GM12801 (cell line): Measurements from ENCODE around the gene ABCA7.

ENCODE experiments used
- CTCF ChIP-seq: IDR thresholded peaks from one replicate; pipeline ENCODE4 v1.5.1; 2011; ENCODE audit warnings: control low read depth; ENCODE audit not compliant: insufficient read length; ENCODE audit errors: extremely low read depth

ABCA7 gene

GRCh38 chr19:1050989-1051788, 11.3 kb downstream of the ABCA7 start:
- TF ChIP-seq CTCF: no peak

- TF ChIP-seq CTCF: no peak
These were observed 11.9 kb downstream of the ABCA7 start for GRCh38 chr19:1051791-1052190.

- TF ChIP-seq CTCF: no peak
These were observed 12.6 kb downstream of the ABCA7 start for GRCh38 chr19:1052349-1052975.

- TF ChIP-seq CTCF: no peak
These were observed 13.5 kb downstream of the ABCA7 start for GRCh38 chr19:1053176-1054101.

GRCh38 chr19:1054102-1055027, 14.5 kb downstream of the ABCA7 start:
- TF ChIP-seq CTCF: no peak

- TF ChIP-seq CTCF: no peak
These were observed 15.1 kb downstream of the ABCA7 start for GRCh38 chr19:1055028-1055425.
